IPS DF 6.9 (cell line): ENCODE results near the gene RTN1.

Experiments used
- DNase-seq: peaks from one replicate; pipeline ENCODE4 v3.0.0-alpha.2; 2013; ENCODE audit warnings: low read depth, low spot score
- H3K27ac ChIP-seq: one replicate; pipeline ENCODE4 v1.5.1; 2013; ENCODE audit warnings: low read length, control low read depth
- H3K27me3 ChIP-seq: 2 replicates; pipeline ENCODE4 v1.6.1; 2013; ENCODE audit warnings: mild to moderate bottlenecking, low read length; ENCODE audit not compliant: control insufficient read depth, insufficient read depth
- H3K36me3 ChIP-seq: 2 replicates; pipeline ENCODE4 v1.6.1; 2013; ENCODE audit warnings: low read length; ENCODE audit not compliant: control insufficient read depth, insufficient read depth
- H3K4me1 ChIP-seq: 2 replicates; pipeline ENCODE4 v1.6.1; 2013; ENCODE audit warnings: low read length; ENCODE audit not compliant: control insufficient read depth, insufficient read depth
- H3K4me3 ChIP-seq: 2 replicates; pipeline ENCODE4 v1.5.1; 2013; ENCODE audit warnings: mild to moderate bottlenecking, low read length
- H3K9me3 ChIP-seq: 2 replicates; pipeline ENCODE4 v1.6.1; 2013; ENCODE audit warnings: low read length, inconsistent platforms; ENCODE audit not compliant: control insufficient read depth, insufficient read depth
- WGBS: extraction: QIAGEN DNeasy Blood & Tissue Kit; methylation state at CpG from one replicate; pipeline ENCODE4 v1.1.7; 2013; ENCODE audit warnings: mixed read lengths, missing lambda C conversion rate; ENCODE audit not compliant: insufficient read length, insufficient coverage; 5-methylcytosine and 5-hydroxymethylcytosine counted together

Gene RTN1

DNA sequence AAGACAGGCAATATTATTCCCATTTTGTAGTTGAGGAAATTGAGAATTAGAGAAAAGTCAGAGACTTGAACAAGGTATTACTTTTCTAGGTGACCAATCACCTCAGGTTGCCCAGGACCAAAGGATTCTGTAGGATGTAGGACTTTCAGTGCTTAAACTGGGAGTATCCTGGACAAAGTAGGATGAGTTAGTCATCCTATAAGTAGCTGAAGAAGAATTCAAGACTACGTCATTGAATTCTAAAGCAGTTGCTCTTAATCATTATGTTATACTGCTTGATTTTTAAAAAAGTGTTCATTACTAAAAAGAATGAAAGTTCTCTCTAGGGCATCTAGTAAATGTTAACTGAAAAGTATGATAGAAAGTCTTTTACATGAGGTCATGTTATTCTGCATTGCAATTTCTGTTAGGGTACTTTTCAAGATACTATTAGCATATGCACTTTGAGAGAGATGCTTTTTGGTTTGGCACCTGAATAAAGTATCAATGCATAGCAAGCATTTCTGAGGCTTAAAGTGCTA is 101.7 kb downstream of the RTN1 start:
- Histone ChIP-seq H3K27me3 (no peaks in the 10 kb centered on the region), H3K27ac (no peak overlapping the region), H3K4me3 (no peak overlapping the region), H3K4me1 (no peaks in the 10 kb centered on the region), H3K36me3 (no peaks in the 10 kb centered on the region), H3K9me3 (no peaks in the 10 kb centered on the region)
- WGBS, result no CpG with 5 or more reads among the region's 1 CpG
- DNase-seq, result no peak

DNA sequence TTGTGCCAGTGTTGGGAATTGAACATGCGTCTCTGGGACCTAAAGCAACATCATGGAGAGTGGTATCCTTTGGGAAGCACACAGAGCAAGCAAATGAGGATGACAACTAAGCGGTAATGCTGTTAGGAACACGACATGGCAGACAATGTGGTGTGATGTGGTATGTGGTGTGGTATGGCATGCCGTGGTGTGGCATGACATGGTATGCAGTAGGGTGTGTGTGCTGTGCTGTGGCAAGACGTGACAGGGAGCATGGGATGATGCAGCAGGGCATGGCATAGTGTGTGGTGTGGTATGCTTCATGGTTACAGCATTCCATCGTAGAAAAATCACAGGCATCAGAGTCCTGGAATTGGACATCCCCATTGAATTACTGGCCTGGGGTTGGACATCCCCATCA is 108.7 kb downstream of the RTN1 start:
- H3K27me3 ChIP-seq, result no peaks in the 10 kb centered on the region
- H3K4me3 ChIP-seq, result no peak overlapping the region
- no peak overlapping the region for H3K27ac ChIP-seq
- no peaks in the 10 kb centered on the region for H3K9me3 ChIP-seq
- no peaks in the 10 kb centered on the region for H3K4me1 ChIP-seq
- no CpG with 5 or more reads among the region's 6 CpGs for WGBS
- DNase-seq, result no peak
- H3K36me3 ChIP-seq, result no peaks in the 10 kb centered on the region

DNA sequence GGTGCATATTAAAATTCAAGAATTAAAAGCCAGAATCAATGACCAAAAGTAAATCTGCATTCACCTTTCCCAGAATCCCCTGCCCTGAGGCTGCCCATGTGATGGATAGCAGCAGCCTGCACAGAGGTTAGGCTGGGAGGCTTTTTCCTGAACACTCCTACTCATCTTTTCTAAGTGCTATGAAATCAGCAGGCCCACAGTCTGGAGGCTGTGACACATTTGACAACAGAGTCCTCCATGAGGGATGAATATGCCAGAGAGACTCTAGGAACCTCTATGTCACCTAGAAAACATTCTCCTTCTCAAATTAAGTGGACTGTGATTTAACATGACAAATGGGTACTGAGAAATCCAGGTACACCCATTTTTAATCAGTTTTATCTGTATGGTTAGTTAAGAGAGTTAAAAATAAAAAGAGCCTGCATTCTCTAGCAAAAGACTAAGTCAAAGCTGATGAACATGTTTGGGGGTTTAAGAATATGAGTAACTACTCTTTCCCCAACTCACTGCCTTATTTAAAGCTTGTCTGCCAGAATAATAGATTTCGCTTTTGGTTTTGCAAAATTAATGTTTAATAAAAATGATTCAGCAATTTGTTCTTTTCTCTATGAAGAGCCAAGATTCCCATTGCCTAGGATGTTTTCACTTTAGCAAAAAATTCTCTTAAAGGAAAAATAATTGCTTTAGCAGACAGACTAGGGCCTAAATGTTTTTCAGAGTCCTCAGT is 115.0 kb downstream of the RTN1 start:
- no CpG with 5 or more reads among the region's 1 CpG for WGBS
- Histone ChIP-seq H3K36me3 (no peaks in the 10 kb centered on the region), H3K27ac (no peak overlapping the region), H3K9me3 (no peaks in the 10 kb centered on the region), H3K4me1 (peaks cover 2% of the 10 kb centered on the region; the same call in 1 of the 2 replicates), H3K4me3 (no peak overlapping the region), H3K27me3 (no peaks in the 10 kb centered on the region)
- no peak for DNase-seq

DNA sequence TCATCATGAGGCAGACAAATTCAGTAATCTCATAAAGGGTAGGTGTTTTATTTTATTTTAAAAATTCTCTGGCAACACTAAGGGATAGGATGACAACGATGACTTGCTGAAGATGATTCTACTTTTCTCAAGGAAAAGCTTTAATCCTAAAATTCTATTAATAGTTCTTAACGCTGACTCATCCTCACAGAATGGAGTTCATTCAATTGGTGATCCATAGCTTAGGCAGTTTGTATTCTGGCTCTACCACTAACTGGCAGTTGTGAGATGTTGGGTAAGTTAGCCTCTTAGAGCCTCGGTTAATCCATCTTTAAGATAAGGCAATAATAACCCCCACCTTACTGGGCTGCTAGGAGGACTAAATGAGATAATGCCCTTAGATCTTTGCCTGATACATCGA is 116.3 kb downstream of the RTN1 start:
- no CpG with 5 or more reads among the region's 4 CpGs for WGBS
- no peaks in the 10 kb centered on the region for H3K27me3 ChIP-seq
- no peak for DNase-seq
- no peak overlapping the region for H3K27ac ChIP-seq
- H3K4me1 ChIP-seq, result peaks cover 2% of the 10 kb centered on the region; the same call in 1 of the 2 replicates
- no peaks in the 10 kb centered on the region for H3K9me3 ChIP-seq
- H3K4me3 ChIP-seq, result no peak overlapping the region
- no peaks in the 10 kb centered on the region for H3K36me3 ChIP-seq

DNA sequence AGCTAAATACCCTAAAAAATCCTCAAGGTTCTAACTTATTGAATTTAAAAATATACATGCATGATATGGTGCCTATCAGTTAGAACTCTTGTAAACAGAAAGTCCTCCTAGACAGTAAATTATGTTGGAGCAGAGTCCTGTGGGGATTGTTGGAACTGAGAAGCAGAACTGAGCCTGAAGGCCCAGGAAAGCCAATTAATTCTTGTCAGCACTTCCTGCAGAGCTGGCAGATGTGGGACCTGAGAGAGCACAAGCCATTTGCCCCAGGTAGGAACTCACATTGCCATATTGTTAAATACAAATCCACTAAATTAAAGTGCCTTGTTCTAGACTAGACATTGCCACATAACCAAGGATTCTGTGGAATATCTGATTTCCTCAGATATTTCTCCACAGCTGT is 117.1 kb downstream of the RTN1 start:
- no peak overlapping the region for H3K4me3 ChIP-seq
- H3K4me1 ChIP-seq, result peaks cover 2% of the 10 kb centered on the region; the same call in 1 of the 2 replicates
- DNase-seq, result no peak
- no peaks in the 10 kb centered on the region for H3K9me3 ChIP-seq
- H3K27ac ChIP-seq, result no peak overlapping the region
- no peaks in the 10 kb centered on the region for H3K36me3 ChIP-seq
- no peaks in the 10 kb centered on the region for H3K27me3 ChIP-seq

DNA sequence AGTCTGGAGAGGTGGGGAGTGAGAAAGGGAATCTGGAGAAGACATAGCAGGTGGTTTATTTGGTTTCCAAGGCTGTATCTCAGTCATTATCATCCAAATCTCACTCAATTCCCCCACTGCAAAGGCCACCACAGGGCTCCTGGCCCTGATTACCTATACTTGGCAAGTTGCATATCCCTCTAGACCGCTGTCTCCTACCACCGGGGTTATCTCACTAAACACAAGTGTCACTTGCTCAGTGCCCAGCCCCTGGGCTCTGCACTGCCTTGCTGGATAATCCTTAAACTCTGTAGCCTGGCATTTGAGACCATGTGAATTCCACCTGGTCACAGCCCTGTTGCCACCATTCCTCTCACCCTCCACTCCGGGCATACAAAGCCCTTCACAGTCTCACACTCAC is 119.0 kb downstream of the RTN1 start:
- Histone ChIP-seq H3K36me3 (no peaks in the 10 kb centered on the region), H3K27ac (no peak overlapping the region), H3K9me3 (no peaks in the 10 kb centered on the region), H3K4me1 (peaks cover 2% of the 10 kb centered on the region; the same call in 1 of the 2 replicates), H3K4me3 (no peak overlapping the region), H3K27me3 (no peaks in the 10 kb centered on the region)
- DNase-seq, result no peak
- no CpG with 5 or more reads among the region's 3 CpGs for WGBS

DNA sequence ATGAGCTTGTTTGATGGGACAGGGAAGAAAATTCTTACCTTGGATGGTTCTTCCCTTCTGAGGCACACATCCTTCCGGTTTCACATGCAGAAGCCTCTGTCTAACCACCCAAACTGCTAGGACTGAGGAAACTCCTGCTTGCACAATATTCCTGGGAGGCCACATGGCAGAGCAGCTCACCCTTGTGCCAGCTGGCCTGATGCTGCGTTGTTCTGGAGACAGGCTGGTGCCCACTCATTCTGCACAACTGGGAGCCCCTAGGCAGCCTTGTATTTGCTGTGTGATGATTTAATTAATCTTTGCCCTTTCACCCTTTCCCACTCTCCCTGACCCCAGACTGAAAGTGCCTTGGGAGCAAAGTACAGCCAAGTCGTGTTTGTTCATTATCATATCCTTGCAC is 130.8 kb downstream of the RTN1 start:
- no peaks in the 10 kb centered on the region for H3K36me3 ChIP-seq
- WGBS, result no CpG with 5 or more reads among the region's 3 CpGs
- H3K4me3 ChIP-seq, result no peak overlapping the region
- no peaks in the 10 kb centered on the region for H3K9me3 ChIP-seq
- H3K4me1 ChIP-seq, result no peaks in the 10 kb centered on the region
- no peak overlapping the region for H3K27ac ChIP-seq
- no peaks in the 10 kb centered on the region for H3K27me3 ChIP-seq
- DNase-seq, result no peak

DNA sequence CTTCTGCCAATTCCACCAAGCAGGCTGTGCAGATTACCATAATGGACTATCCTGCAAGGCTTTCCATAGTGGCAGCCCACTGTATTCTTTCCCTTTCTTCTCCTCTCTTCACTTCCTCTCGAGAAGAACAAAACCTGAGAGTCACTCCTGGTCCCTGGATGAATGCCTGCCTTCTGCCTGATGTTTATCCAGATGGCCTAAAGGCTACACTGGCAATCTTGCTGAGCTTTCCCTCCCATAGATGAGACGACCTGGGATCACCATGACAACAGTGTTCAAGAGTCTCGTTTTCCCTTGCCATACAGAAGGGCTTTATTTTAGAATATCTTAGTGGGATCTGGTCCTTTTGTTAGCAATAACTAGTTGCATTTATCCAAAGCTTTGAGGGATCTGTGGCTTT is 142.3 kb downstream of the RTN1 start:
- H3K36me3 ChIP-seq, result no peaks in the 10 kb centered on the region; the same call in 1 of the 2 replicates
- no peaks in the 10 kb centered on the region for H3K9me3 ChIP-seq
- H3K4me1 ChIP-seq, result no peaks in the 10 kb centered on the region
- H3K27me3 ChIP-seq, result no peaks in the 10 kb centered on the region
- no peak for DNase-seq
- H3K4me3 ChIP-seq, result no peak overlapping the region
- no CpG with 5 or more reads among the region's 3 CpGs for WGBS
- no peak overlapping the region for H3K27ac ChIP-seq

DNA sequence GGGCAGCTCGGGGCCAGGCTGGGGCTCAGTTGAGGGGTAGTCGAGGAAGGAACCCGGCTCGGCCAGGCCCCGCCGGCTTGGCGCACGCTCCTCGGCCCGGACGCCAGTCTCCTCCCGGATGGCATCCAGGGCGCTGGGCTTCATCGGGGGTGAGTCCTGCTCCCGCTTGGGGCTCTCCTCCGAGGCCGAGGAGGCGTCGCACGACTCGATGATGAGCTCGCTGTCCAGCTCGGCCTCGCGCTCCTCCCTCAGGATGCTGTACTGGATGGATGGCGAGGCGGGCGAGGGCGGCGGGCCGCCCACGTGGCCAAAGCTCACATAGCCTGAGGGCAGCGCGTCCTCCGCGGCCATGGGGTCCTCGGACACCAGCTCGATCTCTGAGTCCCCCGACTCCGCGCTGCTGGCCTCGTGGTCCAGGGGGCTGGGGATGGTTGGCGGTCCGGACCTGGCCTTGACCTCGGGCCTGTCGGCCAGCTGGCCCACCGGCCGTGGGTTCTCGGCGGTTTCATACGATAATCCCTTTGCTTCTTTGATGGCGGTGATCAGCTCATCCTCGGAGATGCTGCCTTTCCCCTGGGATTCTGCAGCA is 143.4 kb downstream of the RTN1 start:
- Histone ChIP-seq H3K27me3 (no peaks in the 10 kb centered on the region), H3K4me1 (no peaks in the 10 kb centered on the region), H3K4me3 (no peak overlapping the region; the same call in 1 of the 2 replicates), H3K9me3 (no peaks in the 10 kb centered on the region), H3K36me3 (no peaks in the 10 kb centered on the region; the same call in 1 of the 2 replicates), H3K27ac (no peak overlapping the region)
- DNase-seq, result no peak
- no CpG with 5 or more reads among the region's 53 CpGs for WGBS

DNA sequence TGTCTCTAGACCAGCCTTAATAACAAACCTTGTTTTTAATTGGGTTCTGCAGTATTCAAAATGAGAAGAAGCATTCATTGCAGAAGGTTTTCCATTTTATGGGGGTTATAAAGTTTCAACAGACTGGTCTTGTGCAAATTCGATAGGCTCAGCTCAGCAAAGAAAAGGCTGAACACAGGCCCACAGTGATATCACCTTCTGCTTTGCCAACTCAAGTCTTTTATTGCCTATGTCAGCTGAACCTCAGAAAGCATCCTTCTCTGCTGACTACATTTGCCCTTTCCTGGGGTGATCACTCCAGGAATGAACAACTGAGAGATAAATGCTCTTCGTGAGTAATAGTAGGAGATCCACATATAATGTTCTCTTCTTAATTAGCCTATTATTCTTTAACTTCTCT is 159.5 kb downstream of the RTN1 start:
- no peaks in the 10 kb centered on the region for H3K9me3 ChIP-seq

More for the DNA sequence above, 159.5 kb downstream of the RTN1 start:
- H3K4me3 ChIP-seq, result no peak overlapping the region
- no peak for DNase-seq
- H3K27ac ChIP-seq, result no peak overlapping the region
- no peaks in the 10 kb centered on the region for H3K27me3 ChIP-seq
- WGBS, result no CpG with 5 or more reads among the region's 2 CpGs
- H3K4me1 ChIP-seq, result no peaks in the 10 kb centered on the region
- no peaks in the 10 kb centered on the region for H3K36me3 ChIP-seq
